RWPE2 (cell line): ENCODE results near the gene PPP1R15B.

ENCODE experiments used
- ATAC-seq: fragments of 200-7000 bp; cut with Tn5 transposase; 3 replicates; pipeline ENCODE4 v1.9.1; 2021; ENCODE audit warnings: low read depth
- DNase-seq: peaks from one replicate; pipeline ENCODE4 v3.0.0-alpha.2; 2020; ENCODE audit warnings: low spot score
- H3K27ac ChIP-seq: fragments of 450-650 bp; 2 replicates; pipeline ENCODE4 v1.5.1; 2017; ENCODE audit warnings: mild to moderate bottlenecking; ENCODE audit not compliant: poor library complexity, severe bottlenecking
- H3K27me3 ChIP-seq: fragments of 250-450 bp; sonication (Bioruptor Pico); 2 replicates; pipeline ENCODE4 v1.5.1; 2021; ENCODE audit warnings: mild to moderate bottlenecking, moderate library complexity; ENCODE audit not compliant: insufficient read depth, poor library complexity, severe bottlenecking
- H3K36me3 ChIP-seq: fragments of 250-450 bp; sonication (Bioruptor Pico); 2 replicates; pipeline ENCODE4 v1.5.1; 2020; ENCODE audit warnings: low read depth, mild to moderate bottlenecking, moderate library complexity
- H3K4me1 ChIP-seq: fragments of 250-450 bp; sonication (Bioruptor Pico); 2 replicates; pipeline ENCODE4 v1.5.1; 2021; ENCODE audit warnings: mild to moderate bottlenecking, moderate library complexity; ENCODE audit not compliant: insufficient read depth, poor library complexity, severe bottlenecking
- H3K4me3 ChIP-seq: fragments of 250-450 bp; sonication (Bioruptor Pico); 2 replicates; pipeline ENCODE4 v1.5.1; 2021; ENCODE audit warnings: mild to moderate bottlenecking, moderate library complexity; ENCODE audit not compliant: severe bottlenecking
- H3K9me3 ChIP-seq: fragments of 250-450 bp; sonication (Bioruptor Pico); 2 replicates; pipeline ENCODE4 v1.5.1; 2021; ENCODE audit warnings: mild to moderate bottlenecking, moderate library complexity; ENCODE audit not compliant: severe bottlenecking
- CTCF ChIP-seq: fragments of 450-650 bp; IDR thresholded peaks from one replicate; pipeline ENCODE4 v1.5.1; 2017; ENCODE audit warnings: mild to moderate bottlenecking, moderate library complexity; ENCODE audit not compliant: poor library complexity, severe bottlenecking

Gene PPP1R15B

GRCh38 chr1:204407295-204407971 lies 4.2 kb downstream of the PPP1R15B start:
- no peaks in the 10 kb centered on the region for H3K9me3 ChIP-seq
- H3K27ac ChIP-seq, result no peak overlapping the region
- peaks cover 87% of the 10 kb centered on the region for H3K36me3 ChIP-seq
- no peaks in the 10 kb centered on the region for H3K27me3 ChIP-seq
- H3K4me1 ChIP-seq, result peaks cover 22% of the 10 kb centered on the region
- TF ChIP-seq CTCF, result no peak
- ATAC-seq, result no peak
- no peak for DNase-seq
- peak overlapping the region; percentile 94 for H3K4me3 ChIP-seq

- no peak for TF ChIP-seq CTCF
- DNase-seq, result no peak
- Histone ChIP-seq H3K27me3 (no peaks in the 10 kb centered on the region), H3K4me3 (peak overlapping the region; percentile 94), H3K9me3 (no peaks in the 10 kb centered on the region), H3K27ac (no peak overlapping the region), H3K4me1 (peaks cover 17% of the 10 kb centered on the region), H3K36me3 (peaks cover 96% of the 10 kb centered on the region)
- ATAC-seq, result no peak
Observed at GRCh38 chr1:204406621-204407020, 5.0 kb downstream of the PPP1R15B start.

GRCh38 chr1:204405988-204406387 lies 5.6 kb downstream of the PPP1R15B start:
- Histone ChIP-seq H3K4me1 (peaks cover 17% of the 10 kb centered on the region), H3K4me3 (no peak overlapping the region), H3K27ac (no peak overlapping the region), H3K27me3 (no peaks in the 10 kb centered on the region), H3K9me3 (no peaks in the 10 kb centered on the region), H3K36me3 (peaks cover 97% of the 10 kb centered on the region)
- ATAC-seq (no peak), DNase-seq (no peak)
- TF ChIP-seq CTCF, result no peak

GRCh38 chr1:204404629-204405028 lies 7.0 kb downstream of the PPP1R15B start:
- Histone ChIP-seq H3K4me1 (peaks cover 17% of the 10 kb centered on the region), H3K36me3 (peaks cover 93% of the 10 kb centered on the region), H3K27me3 (no peaks in the 10 kb centered on the region), H3K4me3 (no peak overlapping the region), H3K27ac (no peak overlapping the region), H3K9me3 (no peaks in the 10 kb centered on the region)
- DNase-seq (no peak), ATAC-seq (no peak)
- TF ChIP-seq CTCF, result no peak

- ATAC-seq, result no peak
- DNase-seq, result no peak
- no peak for TF ChIP-seq CTCF
- H3K9me3 ChIP-seq, result no peaks in the 10 kb centered on the region
- H3K4me3 ChIP-seq, result no peak overlapping the region
- no peak overlapping the region for H3K27ac ChIP-seq
- H3K4me1 ChIP-seq, result peaks cover 17% of the 10 kb centered on the region
- peaks cover 84% of the 10 kb centered on the region for H3K36me3 ChIP-seq
- no peaks in the 10 kb centered on the region for H3K27me3 ChIP-seq
Observed at GRCh38 chr1:204402391-204402790, 9.2 kb downstream of the PPP1R15B start.
